Smooth muscle cell of the brain vasculature (primary cell): ENCODE results near the gene CIDEA.
"Not testable (repeated sequence)": the region's sequence is repeated elsewhere in the genome, so short reads cannot be mapped to it uniquely, and the experiment has no call there.

Source experiments
- DNase-seq: peaks from one replicate; pipeline ENCODE4 v3.0.0-alpha.2; 2012; ENCODE audit warnings: low read depth, low spot score

Gene CIDEA

DNA sequence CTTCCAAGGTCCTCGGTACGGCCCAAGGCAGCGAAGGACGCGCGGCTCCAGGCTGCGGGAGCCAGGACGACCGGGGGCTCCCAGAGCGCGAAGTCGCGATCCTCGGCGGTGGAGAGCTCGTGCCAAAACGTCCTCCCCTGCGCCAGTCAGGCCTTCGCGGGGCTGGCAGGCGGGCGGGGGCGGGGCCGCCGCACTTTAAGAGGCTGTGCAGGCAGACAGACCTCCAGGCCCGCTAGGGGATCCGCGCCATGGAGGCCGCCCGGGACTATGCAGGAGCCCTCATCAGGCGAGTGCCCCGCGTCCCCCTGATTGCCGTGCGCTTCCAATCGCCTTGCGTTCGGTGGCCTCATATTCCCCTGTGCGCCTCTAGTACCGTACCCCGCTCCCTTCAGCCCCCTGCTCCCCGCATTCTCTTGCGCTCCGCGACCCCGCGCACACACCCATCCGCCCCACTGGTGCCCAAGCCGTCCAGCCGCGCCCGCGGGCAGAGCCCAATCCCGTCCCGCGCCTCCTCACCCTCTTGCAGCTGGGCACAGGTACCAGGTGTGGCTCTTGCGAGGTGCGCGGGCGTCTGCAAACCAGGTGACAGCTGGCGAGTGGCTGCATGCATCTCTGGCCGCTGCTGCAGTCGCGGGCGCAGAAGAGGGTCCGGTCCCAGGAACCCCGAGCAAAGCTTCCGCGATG, at the start of gene CIDEA:
Gene CIDEA, plus strand, starts transcription at position 226 of the 684 bp plus-strand sequence. Its CDS starts 23 bp downstream, at position 249.
- DNase-seq = no peak

GRCh38 chr18:12208296-12209153, 45.6 kb upstream of the CIDEA start:
- not testable (repeated sequence) for DNase-seq

DNA sequence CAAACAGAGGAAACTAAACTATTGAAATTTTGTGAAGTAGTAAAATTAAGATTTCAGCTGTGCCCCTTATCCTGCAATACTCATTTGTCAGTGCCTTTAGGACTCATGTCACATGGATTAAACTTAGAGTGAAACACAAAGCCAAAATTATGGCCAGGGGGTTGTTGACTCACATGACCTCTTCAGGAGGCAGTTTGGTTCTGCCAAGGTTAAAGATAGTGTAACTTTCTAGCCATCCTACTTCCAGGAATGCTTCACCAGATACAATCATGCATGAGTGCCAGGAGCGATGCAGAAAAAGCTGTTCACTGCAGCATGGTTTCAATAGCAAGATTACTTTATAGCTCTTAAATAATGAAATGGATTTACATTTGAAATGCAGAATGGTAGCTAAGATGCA, 41.9 kb upstream of the CIDEA start:
- DNase-seq = not testable (repeated sequence)

DNA sequence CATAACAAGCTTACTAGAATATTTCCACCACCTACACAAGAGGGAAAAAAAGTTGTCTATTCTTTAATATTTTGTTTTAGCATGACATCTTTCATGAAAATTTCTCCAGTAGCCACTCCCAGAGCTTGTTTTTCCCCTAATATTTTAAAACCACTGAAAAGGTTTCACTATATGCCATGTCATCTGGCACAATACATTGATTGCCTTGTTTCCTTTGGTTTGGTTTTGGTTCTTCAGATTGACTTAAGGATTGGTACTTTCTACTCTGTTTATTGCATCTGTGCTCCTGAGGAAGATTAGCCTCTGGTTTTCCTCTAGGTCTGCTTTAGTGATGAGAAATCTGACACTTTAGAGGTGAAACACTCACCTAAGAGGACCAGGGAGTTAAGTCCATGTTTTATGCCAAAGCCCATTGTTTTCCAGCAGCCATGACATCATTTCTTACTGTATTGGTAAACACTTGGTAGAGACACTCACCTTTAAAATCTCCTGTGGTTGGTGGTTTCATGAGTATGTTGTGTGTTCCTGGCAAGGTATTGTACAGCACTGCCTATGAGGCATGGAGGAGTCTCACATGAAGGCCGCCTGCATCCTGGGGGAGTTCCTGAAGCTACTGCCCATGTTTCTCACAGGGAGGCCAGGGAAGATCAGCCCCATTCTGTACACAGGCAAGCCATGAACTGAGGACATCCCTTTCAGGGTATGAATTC, 39.7 kb upstream of the CIDEA start:
- DNase-seq = not testable (repeated sequence)

DNA sequence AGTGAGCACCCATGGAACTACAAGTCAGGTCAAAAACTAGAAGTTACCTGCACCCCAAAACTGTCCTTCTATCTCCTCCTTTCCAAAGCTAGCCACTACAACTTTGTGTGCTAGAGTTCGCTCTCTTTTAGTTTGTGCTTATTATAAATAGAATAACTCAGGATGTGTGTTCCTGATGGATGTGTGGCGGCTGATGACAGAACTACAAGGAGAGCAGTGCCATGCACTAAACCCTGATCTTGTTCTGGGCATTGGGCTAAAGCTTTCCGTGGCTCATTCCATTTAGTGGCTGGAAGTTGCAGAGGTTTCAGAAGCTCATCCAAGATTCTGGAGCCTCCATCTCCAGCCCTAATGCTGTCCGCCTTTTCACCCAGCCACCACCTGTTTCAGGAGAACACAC, 37.7 kb upstream of the CIDEA start:
- not testable (repeated sequence) for DNase-seq

DNA sequence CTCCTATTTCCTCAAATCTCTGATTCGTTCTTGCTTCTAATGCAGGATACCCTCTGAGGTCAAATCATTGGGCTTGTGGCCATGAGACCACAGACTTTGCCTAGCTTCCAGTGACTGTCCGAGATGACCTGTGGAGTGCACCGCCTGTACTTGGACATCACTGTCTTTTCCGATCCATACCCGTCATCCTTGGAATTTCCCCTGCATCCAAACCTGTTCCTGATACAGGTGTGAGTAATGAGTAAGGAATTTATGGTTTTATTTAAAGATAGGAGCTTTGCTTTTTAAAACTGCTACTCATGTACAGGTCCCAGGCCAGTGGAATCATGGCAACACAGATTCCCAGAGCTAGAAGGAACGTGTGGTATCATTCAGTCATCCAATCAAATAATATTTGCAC, 35.6 kb upstream of the CIDEA start:
- DNase-seq = not testable (repeated sequence)

GRCh38 chr18:12222041-12222440, 32.1 kb upstream of the CIDEA start:
- DNase-seq = not testable (repeated sequence)

- not testable (repeated sequence) for DNase-seq
Measured at GRCh38 chr18:12223326-12223725, 30.8 kb upstream of the CIDEA start.

- not testable (repeated sequence) for DNase-seq
Measured at GRCh38 chr18:12226807-12227206, 27.4 kb upstream of the CIDEA start.

- DNase-seq = not testable (repeated sequence)
Measured at GRCh38 chr18:12227399-12228186, 26.6 kb upstream of the CIDEA start.

- DNase-seq = not testable (repeated sequence)
Measured at GRCh38 chr18:12228308-12228707, 25.9 kb upstream of the CIDEA start.

- DNase-seq = not testable (repeated sequence)
Measured at GRCh38 chr18:12230561-12230960, 23.6 kb upstream of the CIDEA start.

DNA sequence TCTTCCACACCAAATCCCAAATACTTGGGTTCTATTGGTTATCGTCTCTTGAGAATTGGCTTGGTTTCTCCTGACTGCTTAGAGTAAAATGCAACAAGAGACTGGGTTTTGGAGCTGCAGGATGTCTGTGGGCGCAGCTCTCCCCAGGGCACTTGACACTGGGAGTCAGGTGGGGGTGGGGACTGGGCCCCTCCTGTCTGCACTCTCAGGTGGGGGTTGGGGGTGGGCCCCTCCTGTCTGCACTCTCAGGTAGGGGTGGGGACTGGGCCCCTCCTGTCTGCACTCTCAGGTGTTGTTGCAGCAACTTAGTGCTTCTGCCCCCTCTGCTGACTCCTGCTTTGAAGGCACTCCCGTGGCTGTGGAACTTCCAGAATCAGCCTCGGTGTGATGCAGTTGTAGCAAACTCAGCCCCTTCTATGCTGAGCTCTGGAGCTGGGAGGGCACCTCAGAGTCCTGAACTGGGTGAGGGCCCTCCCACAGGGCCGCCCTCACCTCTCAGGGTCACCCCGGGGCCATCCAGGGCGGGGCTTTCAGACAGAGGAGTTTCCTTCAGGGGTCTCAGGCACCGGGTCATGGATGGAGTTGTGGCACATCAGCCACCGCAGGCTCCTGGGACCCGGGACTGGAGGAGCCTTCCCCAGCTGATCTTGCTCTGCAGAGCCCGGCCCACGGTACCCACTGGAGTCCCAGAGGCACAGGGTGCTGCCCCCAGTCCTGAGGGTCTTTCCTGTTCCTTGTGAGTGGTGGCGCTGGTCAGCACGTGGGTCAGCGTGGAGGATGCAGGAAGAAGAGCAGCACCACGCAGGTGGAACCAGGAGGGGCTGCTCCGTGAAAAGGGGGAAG, 22.9 kb upstream of the CIDEA start:
- DNase-seq = no peak

GRCh38 chr18:12231986-12232385, 22.2 kb upstream of the CIDEA start:
- no peak for DNase-seq

GRCh38 chr18:12233378-12233777, 20.8 kb upstream of the CIDEA start:
- no peak for DNase-seq

DNA sequence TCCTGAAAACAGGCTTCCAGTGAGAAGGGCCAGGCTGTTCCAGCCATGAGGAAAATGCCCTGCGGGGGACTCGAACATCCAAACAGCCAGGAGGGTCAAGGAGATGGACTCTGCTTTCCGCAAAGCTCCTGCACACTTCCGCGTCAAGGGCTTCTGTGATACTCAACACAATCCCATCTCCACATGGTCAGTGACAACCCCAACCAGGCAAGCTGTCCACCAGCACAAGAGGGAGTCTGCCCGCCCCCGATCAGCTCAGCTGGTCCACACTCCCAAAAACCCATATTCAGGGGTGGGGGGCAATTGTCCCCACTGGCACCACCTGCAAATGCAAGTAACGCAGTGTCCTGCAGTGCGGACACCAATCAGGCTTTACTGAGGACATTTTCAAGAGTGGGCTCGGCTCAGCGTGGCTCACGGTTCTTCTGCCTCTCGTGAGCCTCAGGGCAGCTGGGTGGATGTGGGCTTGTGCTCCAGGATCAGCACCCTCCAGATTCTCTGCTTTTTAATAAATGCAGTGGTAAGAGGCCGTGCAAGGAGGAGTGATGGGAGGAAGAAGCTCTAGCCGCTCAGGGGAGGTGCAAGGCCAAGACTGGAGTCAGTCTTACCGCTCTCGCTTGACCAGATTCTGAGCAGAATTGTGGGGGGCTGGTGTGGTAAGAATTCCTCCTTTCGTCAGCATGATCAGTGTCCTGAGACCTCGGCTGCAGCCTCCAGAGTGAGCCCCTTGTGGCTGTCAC, 19.5 kb upstream of the CIDEA start:
- DNase-seq = no peak

- no peak for DNase-seq
Measured at GRCh38 chr18:12236141-12236540, 18.0 kb upstream of the CIDEA start.

- DNase-seq = no peak
Measured at GRCh38 chr18:12236934-12237832, 17.0 kb upstream of the CIDEA start.

- no peak for DNase-seq
Measured at GRCh38 chr18:12238826-12239225, 15.3 kb upstream of the CIDEA start.
